ENCODE data around the gene MT1HL1. TPM values are rescaled to one million over a fixed set of nuclear protein-coding genes. Genes with fewer than 3 reads are reported as not detected.
A peak's percentile ranks its signal among the peaks of the same experiment; 100 is the strongest.

MT1HL1 gene
- polyA plus RNA-seq, 3 donors: not detected

GRCh38 chr1:237033061-237033460 is 28.8 kb upstream of the MT1HL1 start:
- no peaks in the 10 kb centered on the region for H3K4me1 Mint-ChIP-seq
- 79% methylated on average over 2 of the region's 4 CpGs for WGBS (ENCODE audit: insufficient coverage)
- no peaks in the 10 kb centered on the region for H3K36me3 Mint-ChIP-seq
- no peaks in the 10 kb centered on the region for H4K20me1 ChIP-seq (ENCODE audit: insufficient read depth, low read length)
- no peak overlapping the region for H3K27ac Mint-ChIP-seq
- H3K36me3 ChIP-seq (replicated peaks in 1 of 2; ENCODE audit: control insufficient read depth in 1 of 2, insufficient read depth in 2 of 2, low read length in 2 of 2): no peaks in the 10 kb centered on the region
- no peaks in the 10 kb centered on the region for H3K4me1 ChIP-seq (ENCODE audit: control insufficient read depth in 1 of 2, insufficient read depth in 2 of 2, low read length in 2 of 2)
- no peaks in the 10 kb centered on the region for H3K79me2 ChIP-seq (ENCODE audit: insufficient read depth, low read length)
- H3K27me3 ChIP-seq (ENCODE audit: control insufficient read depth in 2 of 2, insufficient read depth in 2 of 2, low read length in 2 of 2): no peaks in the 10 kb centered on the region
- H3K27ac ChIP-seq (ENCODE audit: low read depth in 1 of 2, low read length in 2 of 2): no peak overlapping the region
- peaks cover 1 to 6% (median 2%) of the 10 kb centered on the region in 3 donors for H3K27me3 Mint-ChIP-seq (ENCODE audit: low read depth in 3 of 3)
- intact Hi-C loops (cut with micrococcal nuclease): no loop called here
- no peak overlapping the region for H3K4me3 ChIP-seq (replicated peaks in 1 of 3; ENCODE audit: low read depth in 2 of 3, low read length in 3 of 3)
- no peak overlapping the region for H3K4me2 ChIP-seq (replicated peaks; ENCODE audit: extremely low read depth, low read length, poor library complexity, severe bottlenecking)
- no peak overlapping the region for H2AFZ ChIP-seq (ENCODE audit: insufficient read depth, low read depth, low read length, poor library complexity, severe bottlenecking)
- H3K4me3 Mint-ChIP-seq: no peak overlapping the region
- TF ChIP-seq CTCF (IDR thresholded peaks at IDR 0.05): no peak
- H3K9me3 ChIP-seq (replicated peaks in 1 of 2; ENCODE audit: control insufficient read depth in 1 of 2, insufficient read depth in 1 of 2, low read length in 2 of 2): no peaks in the 10 kb centered on the region
- no peak overlapping the region for H3K9ac ChIP-seq (ENCODE audit: insufficient read depth, low read length, poor library complexity, severe bottlenecking)
- peaks cover 0 to 2% (median 0%) of the 10 kb centered on the region in 7 donors for H3K9me3 Mint-ChIP-seq
- DNase-seq: no peak

GRCh38 chr1:237032029-237032428 is 27.8 kb upstream of the MT1HL1 start:
- H3K27me3 Mint-ChIP-seq (ENCODE audit: low read depth in 3 of 3): peaks cover 2 to 6% (median 4%) of the 10 kb centered on the region in 3 donors
- WGBS (ENCODE audit: insufficient coverage): 40% methylated on average over 4 of the region's 7 CpGs

More at GRCh38 chr1:237032029-237032428, 27.8 kb upstream of the MT1HL1 start:
- Histone ChIP-seq H3K9ac (ENCODE audit: insufficient read depth, low read length, poor library complexity, severe bottlenecking) (no peak overlapping the region), H3K4me1 (ENCODE audit: control insufficient read depth in 1 of 2, insufficient read depth in 2 of 2, low read length in 2 of 2) (no peaks in the 10 kb centered on the region), H3K27me3 (ENCODE audit: control insufficient read depth in 2 of 2, insufficient read depth in 2 of 2, low read length in 2 of 2) (no peaks in the 10 kb centered on the region), H4K20me1 (ENCODE audit: insufficient read depth, low read length) (no peaks in the 10 kb centered on the region), H3K79me2 (ENCODE audit: insufficient read depth, low read length) (no peaks in the 10 kb centered on the region), H3K9me3 (replicated peaks in 1 of 2; ENCODE audit: control insufficient read depth in 1 of 2, insufficient read depth in 1 of 2, low read length in 2 of 2) (no peaks in the 10 kb centered on the region), H3K36me3 (replicated peaks in 1 of 2; ENCODE audit: control insufficient read depth in 1 of 2, insufficient read depth in 2 of 2, low read length in 2 of 2) (no peaks in the 10 kb centered on the region), H3K4me3 (replicated peaks in 1 of 3; ENCODE audit: low read depth in 2 of 3, low read length in 3 of 3) (no peak overlapping the region), H3K27ac (ENCODE audit: low read depth in 1 of 2, low read length in 2 of 2) (no peak overlapping the region), H2AFZ (ENCODE audit: insufficient read depth, low read depth, low read length, poor library complexity, severe bottlenecking) (no peak overlapping the region), H3K4me2 (replicated peaks; ENCODE audit: extremely low read depth, low read length, poor library complexity, severe bottlenecking) (no peak overlapping the region)
- Mint-ChIP-seq H3K4me1 (no peaks in the 10 kb centered on the region), H3K27ac (peak overlapping the region in 1 of 7 donors; percentile 9), H3K4me3 (no peak overlapping the region), H3K36me3 (no peaks in the 10 kb centered on the region), H3K9me3 (peaks cover 0 to 2% (median 1%) of the 10 kb centered on the region in 7 donors)
- DNase-seq: no peak
- intact Hi-C loops (cut with micrococcal nuclease): no loop called here
- no peak for TF ChIP-seq CTCF (IDR thresholded peaks at IDR 0.05)

Data from CD14-positive monocyte (primary cell).